Thymus (tissue), 11 donors: Measurements from ENCODE around the gene SLC30A3. TPM values are rescaled to one million over a fixed set of nuclear protein-coding genes. Genes with fewer than 3 reads are reported as not detected.

Experiments
- DNase-seq, 9 donors: peaks; one replicate each; pipeline ENCODE4 v3.0.0-alpha.2; 2013; ENCODE audit warnings: low spot score in 9 of 9, low read depth in 6 of 9, missing footprints in 1 of 9
- H3K27ac ChIP-seq, 2 donors: one replicate each; pipeline ENCODE4 v1.5.1; 2013; ENCODE audit warnings: control low read depth in 1 of 2, low read depth in 1 of 2, low read length in 1 of 2, mild to moderate bottlenecking in 1 of 2, moderate library complexity in 1 of 2
- H3K27me3 ChIP-seq, 2 donors: one replicate each; pipeline ENCODE4 v1.5.1; 2013; ENCODE audit warnings: low read length in 1 of 2; ENCODE audit not compliant: control insufficient read depth in 2 of 2, insufficient read depth in 1 of 2
- H3K36me3 ChIP-seq, 2 donors: one replicate each; pipeline ENCODE4 v1.5.1; 2013; ENCODE audit warnings: low read length in 1 of 2, mild to moderate bottlenecking in 1 of 2, moderate library complexity in 1 of 2; ENCODE audit not compliant: control insufficient read depth in 2 of 2, insufficient read depth in 2 of 2
- H3K4me1 ChIP-seq, 2 donors: one replicate each; pipeline ENCODE4 v1.5.1; 2013; ENCODE audit warnings: low read length in 2 of 2; ENCODE audit not compliant: control insufficient read depth in 2 of 2, insufficient read depth in 2 of 2
- H3K4me3 ChIP-seq, 2 donors: one replicate each; pipeline ENCODE4 v1.5.1; 2013; ENCODE audit warnings: low read length in 2 of 2, control low read depth in 1 of 2, mild to moderate bottlenecking in 1 of 2
- H3K9me3 ChIP-seq, 2 donors: one replicate each; pipeline ENCODE4 v1.5.1; 2013; ENCODE audit warnings: low read length in 1 of 2, mild to moderate bottlenecking in 1 of 2; ENCODE audit not compliant: control insufficient read depth in 2 of 2, insufficient read depth in 1 of 2
- WGBS: extraction: QIAGEN DNeasy Blood & Tissue Kit; methylation state at CpG from one replicate; pipeline ENCODE4 v1.1.7; 2013; 5-methylcytosine and 5-hydroxymethylcytosine counted together
- polyA plus RNA-seq: library from polyadenylated mRNA; stranded (reverse); fragments of 200-250 nt; gene quantifications from one replicate; pipeline ENCODE4 v1.2.3, GENCODE V29; 2013
- total RNA-seq: library from RNA; stranded (reverse); fragments of 120-200 nt; gene quantifications from one replicate; pipeline ENCODE4 v1.2.4, GENCODE V29; 2013
- donor health status: healthy.

SLC30A3 gene
- total and polyA plus RNA-seq, 2 donors: 0.05 to 0.18 TPM

DNA sequence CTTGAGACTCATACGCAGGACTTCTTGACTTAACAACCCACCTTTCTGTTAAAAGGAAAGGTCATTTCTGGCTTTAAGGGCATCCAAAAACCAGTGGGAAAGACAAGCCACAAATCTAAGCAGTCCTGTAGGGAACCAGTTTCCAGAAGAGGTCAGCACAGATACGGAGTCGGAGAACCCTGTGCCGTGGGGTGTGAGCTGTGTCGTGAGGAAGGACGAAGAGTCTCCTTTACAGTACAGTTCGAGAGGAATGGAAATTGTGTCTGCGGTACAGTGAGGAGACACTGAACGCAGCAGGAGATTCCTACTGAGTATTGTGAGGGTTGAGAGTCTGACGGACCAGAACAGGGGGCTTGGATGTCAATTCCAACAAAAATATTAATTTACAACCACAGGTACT is 17.7 kb downstream of the SLC30A3 start:
- Histone ChIP-seq H3K27ac (no peak overlapping the region), H3K4me3 (no peak overlapping the region), H3K9me3 (no peaks in the 10 kb centered on the region), H3K4me1 (peaks cover 0 to 3% of the 10 kb centered on the region in 2 donors), H3K27me3 (peaks cover 0 to 10% of the 10 kb centered on the region in 2 donors), H3K36me3 (peaks cover 42 to 48% of the 10 kb centered on the region in 2 donors)
- WGBS: 90% methylated on average over 10 of the region's 10 CpGs
- DNase-seq: no peak

DNA sequence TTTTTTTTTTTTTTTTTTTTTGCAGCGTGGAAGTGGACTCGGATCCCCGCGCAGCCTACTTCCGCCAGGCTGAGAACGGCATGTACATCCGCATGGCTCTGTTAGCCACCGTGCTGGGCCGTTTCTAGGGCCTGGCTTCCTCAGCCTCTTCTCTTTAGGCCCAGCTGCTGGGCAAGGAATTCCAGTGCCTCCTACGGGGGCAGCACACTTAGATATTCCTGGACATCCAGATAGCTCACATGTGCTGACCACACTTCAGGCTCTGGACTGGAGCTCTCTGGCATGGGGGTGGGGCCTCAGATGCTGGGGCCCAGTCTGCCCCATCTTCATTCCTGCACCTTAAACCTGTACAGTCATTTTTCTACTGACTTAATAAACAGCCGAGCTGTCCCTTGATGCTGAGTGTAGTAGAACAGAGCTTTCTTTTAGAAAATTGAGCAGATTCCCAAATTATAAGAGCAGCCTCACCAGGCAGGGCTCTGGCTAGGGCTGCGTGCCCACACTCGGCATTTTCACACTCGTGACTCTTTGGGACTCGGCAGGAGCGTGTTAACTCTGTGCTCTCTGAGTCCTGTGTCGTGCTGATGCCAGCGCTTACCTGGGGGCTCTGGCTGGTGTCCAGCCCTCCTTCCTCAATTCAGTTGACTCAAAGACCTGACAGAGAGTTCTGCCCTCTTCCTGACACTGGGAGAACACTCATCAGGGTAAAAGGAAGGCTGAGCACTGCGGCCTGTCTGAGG is 19.3 kb downstream of the SLC30A3 start:
- H3K36me3 ChIP-seq: peaks cover 56 to 61% of the 10 kb centered on the region in 2 donors
- no peaks in the 10 kb centered on the region for H3K4me1 ChIP-seq
- no peaks in the 10 kb centered on the region for H3K9me3 ChIP-seq
- no peaks in the 10 kb centered on the region for H3K27me3 ChIP-seq
- 96% methylated on average over 19 of the region's 19 CpGs for WGBS
- no peak for DNase-seq
- no peak overlapping the region for H3K27ac ChIP-seq
- H3K4me3 ChIP-seq: no peak overlapping the region

DNA sequence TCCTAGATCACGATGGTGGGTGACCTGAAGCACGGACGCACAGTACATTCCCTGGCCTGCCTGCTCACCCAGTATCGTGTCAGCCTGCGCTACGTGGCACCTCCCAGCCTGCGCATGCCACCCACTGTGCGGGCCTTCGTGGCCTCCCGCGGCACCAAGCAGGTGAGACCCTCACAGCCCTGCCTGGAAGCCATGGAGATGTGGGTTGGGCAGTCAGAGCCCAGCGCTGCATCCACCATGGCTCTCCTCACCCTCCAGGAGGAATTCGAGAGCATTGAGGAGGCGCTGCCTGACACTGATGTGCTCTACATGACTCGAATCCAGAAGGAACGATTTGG is 20.3 kb downstream of the SLC30A3 start:
- no peak overlapping the region for H3K27ac ChIP-seq
- peaks cover 66 to 71% of the 10 kb centered on the region in 2 donors for H3K36me3 ChIP-seq
- no peaks in the 10 kb centered on the region for H3K27me3 ChIP-seq
- no peak overlapping the region for H3K4me3 ChIP-seq
- DNase-seq: no peak
- H3K4me1 ChIP-seq: no peaks in the 10 kb centered on the region
- no peaks in the 10 kb centered on the region for H3K9me3 ChIP-seq
- WGBS: 97% methylated on average over 16 of the region's 16 CpGs

DNA sequence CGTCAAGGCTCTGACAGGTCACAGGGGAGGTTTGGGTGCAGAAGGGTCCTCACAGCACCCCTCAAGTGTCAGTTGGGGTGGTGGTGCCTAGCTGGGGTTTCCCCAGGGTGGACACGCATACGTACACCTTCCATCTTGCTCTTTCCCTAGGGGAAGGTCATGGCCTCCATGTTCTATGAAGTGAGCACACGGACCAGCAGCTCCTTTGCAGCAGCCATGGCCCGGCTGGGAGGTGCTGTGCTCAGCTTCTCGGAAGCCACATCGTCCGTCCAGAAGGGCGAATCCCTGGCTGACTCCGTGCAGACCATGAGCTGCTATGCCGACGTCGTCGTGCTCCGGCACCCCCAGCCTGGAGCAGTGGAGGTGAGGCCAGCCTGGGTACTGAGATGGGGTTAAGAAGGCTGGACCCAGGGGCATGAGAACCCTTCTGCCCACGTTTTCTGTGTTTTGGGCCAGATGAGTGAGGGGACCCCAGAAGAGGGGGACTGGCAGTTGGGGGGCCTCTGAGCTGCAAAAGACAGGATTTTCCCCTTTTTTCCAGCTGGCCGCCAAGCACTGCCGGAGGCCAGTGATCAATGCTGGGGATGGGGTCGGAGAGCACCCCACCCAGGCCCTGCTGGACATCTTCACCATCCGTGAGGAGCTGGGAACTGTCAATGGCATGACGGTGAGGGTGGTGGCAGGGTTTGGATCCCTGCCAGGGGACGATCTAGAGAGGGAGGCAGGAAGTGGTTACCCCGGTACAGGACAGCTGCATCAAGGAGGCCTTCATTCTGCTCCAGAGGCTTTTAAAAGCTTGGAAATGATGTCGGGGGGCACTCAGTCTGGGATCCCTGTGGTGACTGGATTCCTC is 20.9 kb downstream of the SLC30A3 start:
- DNase-seq: no peak

DNA sequence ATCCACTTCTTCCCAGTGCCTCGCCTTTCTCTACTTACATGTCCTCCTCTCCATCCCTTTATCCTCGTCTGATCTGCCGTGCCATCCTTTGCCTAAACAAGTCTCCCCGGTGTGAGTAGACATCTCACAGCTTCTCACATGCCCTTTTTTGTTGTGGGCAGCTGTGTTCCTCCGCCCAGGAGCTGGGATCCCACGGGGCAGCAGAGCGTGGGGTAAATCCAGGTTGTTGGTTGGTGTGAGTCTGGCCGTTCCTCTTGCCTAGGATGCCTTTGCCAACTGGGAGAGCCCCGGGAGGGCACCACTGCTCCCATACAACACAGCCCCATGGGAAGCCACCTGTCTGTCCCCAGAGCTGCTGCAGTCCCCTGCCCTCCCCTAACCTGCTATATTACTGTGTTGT is 22.4 kb downstream of the SLC30A3 start:
- 91% methylated on average over 9 of the region's 9 CpGs for WGBS
- Histone ChIP-seq H3K4me1 (no peaks in the 10 kb centered on the region), H3K9me3 (peaks cover 0 to 3% of the 10 kb centered on the region in 2 donors), H3K4me3 (no peak overlapping the region), H3K27ac (no peak overlapping the region), H3K36me3 (peaks cover 87 to 91% of the 10 kb centered on the region in 2 donors), H3K27me3 (no peaks in the 10 kb centered on the region)
- no peak for DNase-seq

More for the DNA sequence above, 20.9 kb downstream of the SLC30A3 start:
- WGBS: 79% methylated on average over 24 of the region's 24 CpGs
- H3K9me3 ChIP-seq: peaks cover 0 to 3% of the 10 kb centered on the region in 2 donors
- no peak overlapping the region for H3K4me3 ChIP-seq
- no peaks in the 10 kb centered on the region for H3K27me3 ChIP-seq
- H3K27ac ChIP-seq: no peak overlapping the region
- no peaks in the 10 kb centered on the region for H3K4me1 ChIP-seq
- H3K36me3 ChIP-seq: peaks cover 72 to 76% of the 10 kb centered on the region in 2 donors

DNA sequence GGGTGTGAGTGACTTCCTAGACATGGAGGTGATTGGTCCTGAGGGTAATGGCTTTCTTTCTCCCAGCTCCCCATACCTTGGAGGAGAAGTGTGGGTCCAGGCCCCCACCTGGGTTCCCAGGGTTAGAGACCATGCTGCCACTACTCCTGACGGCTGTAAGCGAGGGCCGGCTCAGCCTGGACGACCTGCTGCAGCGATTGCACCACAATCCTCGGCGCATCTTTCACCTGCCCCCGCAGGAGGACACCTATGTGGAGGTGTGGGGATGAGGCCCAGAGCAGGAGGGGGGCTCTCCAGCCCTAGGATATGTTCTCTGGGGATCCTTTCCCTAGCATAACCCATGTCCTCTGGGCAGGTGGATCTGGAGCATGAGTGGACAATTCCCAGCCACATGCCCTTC is 23.9 kb downstream of the SLC30A3 start:
- 98% methylated on average over 8 of the region's 8 CpGs for WGBS
- H3K36me3 ChIP-seq: peaks cover 95 to 96% of the 10 kb centered on the region in 2 donors
- no peak for DNase-seq
- H3K4me3 ChIP-seq: no peak overlapping the region
- peaks cover 0 to 3% of the 10 kb centered on the region in 2 donors for H3K9me3 ChIP-seq
- no peaks in the 10 kb centered on the region for H3K4me1 ChIP-seq
- no peak overlapping the region for H3K27ac ChIP-seq
- no peaks in the 10 kb centered on the region for H3K27me3 ChIP-seq

DNA sequence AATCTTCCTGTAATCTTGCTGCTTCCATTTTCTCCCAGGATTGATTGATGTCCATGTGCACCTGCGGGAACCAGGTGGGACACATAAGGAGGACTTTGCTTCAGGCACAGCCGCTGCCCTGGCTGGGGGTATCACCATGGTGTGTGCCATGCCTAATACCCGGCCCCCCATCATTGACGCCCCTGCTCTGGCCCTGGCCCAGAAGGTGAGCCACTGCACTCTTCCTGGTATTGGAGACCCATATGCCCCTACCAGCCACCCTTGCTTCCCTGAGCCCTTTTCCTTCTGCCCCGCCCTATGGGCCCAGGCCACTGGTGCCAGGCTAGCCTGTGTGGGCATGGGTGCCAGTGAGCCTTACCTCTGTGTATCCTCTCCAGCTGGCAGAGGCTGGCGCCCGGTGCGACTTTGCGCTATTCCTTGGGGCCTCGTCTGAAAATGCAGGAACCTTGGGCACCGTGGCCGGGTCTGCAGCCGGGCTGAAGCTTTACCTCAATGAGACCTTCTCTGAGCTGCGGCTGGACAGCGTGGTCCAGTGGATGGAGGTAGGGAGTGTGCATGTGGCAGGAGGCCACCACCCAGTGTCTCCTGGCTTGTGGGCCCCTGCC is 25.4 kb downstream of the SLC30A3 start:
- Histone ChIP-seq H3K36me3 (peaks cover 95 to 96% of the 10 kb centered on the region in 2 donors), H3K27me3 (no peaks in the 10 kb centered on the region), H3K9me3 (peaks cover 0 to 3% of the 10 kb centered on the region in 2 donors), H3K4me3 (no peak overlapping the region), H3K27ac (no peak overlapping the region), H3K4me1 (no peaks in the 10 kb centered on the region)
- 99% methylated on average over 15 of the region's 15 CpGs for WGBS
- no peak for DNase-seq

DNA sequence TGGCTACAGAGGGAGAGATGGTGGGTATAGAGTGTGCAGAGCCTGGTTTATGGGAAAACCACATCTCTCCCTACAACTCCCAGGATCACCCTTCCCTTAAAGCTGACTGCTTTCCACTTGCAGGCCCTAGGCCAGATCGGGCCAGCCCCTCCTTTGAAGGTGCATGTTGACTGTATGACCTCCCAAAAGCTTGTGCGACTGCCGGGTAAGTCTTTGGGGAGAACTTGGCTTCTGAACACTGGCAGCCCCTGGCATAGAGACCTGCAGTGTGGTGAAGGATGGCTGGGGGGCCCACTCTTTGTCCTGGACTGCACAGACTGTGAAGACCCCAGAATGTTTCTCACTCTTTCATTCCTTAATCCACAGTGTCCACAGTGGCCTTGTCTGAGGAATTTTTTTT is 26.2 kb downstream of the SLC30A3 start:
- H3K4me3 ChIP-seq: no peak overlapping the region
- WGBS: 99% methylated on average over 3 of the region's 3 CpGs
- H3K4me1 ChIP-seq: no peaks in the 10 kb centered on the region
- no peak overlapping the region for H3K27ac ChIP-seq
- H3K27me3 ChIP-seq: no peaks in the 10 kb centered on the region
- peaks cover 96 to 97% of the 10 kb centered on the region in 2 donors for H3K36me3 ChIP-seq
- H3K9me3 ChIP-seq: peaks cover 0 to 3% of the 10 kb centered on the region in 2 donors
- no peak for DNase-seq

DNA sequence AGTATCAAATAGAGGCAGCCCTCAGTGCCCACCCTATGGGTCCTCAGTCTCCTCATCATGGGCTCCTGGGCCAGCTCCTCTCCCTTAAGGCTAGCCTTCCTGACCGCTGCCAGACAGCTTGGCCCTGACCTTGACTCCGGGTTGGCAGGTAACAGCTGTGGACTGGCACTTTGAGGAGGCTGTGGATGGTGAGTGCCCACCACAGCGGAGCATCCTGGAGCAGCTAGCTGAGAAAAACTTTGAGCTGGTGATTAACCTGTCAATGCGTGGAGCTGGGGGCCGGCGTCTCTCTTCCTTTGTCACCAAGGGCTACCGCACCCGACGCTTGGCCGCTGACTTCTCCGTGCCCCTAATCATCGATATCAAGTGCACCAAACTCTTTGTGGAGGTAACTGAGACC is 26.7 kb downstream of the SLC30A3 start:
- no peak for DNase-seq
- Histone ChIP-seq H3K27ac (no peak overlapping the region), H3K4me3 (no peak overlapping the region), H3K9me3 (peaks cover 0 to 3% of the 10 kb centered on the region in 2 donors), H3K36me3 (peaks cover 96 to 97% of the 10 kb centered on the region in 2 donors), H3K4me1 (no peaks in the 10 kb centered on the region), H3K27me3 (no peaks in the 10 kb centered on the region)
- WGBS: 98% methylated on average over 12 of the region's 12 CpGs
